ENCODE results near the gene ARHGEF33.
"Not testable (repeated sequence)": the region's sequence is repeated elsewhere in the genome, so short reads cannot be mapped to it uniquely, and the experiment has no call there.

ARHGEF33 gene

DNA sequence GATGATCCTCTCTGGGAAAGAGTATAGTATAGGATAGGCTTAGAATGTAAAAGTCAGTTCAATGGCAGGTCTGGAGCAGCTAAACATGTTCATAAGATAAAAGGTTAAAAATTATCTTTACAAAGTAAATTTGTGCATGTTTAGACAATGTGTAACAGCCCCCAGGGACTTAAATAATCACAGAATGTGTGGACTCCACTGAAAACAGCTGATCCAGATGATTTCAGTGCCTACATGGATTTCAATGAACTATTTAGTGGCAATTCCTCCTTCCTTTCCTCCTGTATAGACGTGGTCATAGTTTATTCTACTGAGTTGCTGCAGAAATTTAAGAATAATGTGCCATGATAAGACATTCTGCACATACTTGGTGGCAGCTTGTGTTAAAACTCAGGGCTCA, 42.9 kb downstream of the ARHGEF33 start:
- Histone ChIP-seq H3K36me3 (no peaks in the 10 kb centered on the region), H3K9me3 (ENCODE audit: severe bottlenecking) (no peaks in the 10 kb centered on the region), H3K4me3 (ENCODE audit: low read depth, low read length) (no peak overlapping the region), H3K27ac (no peak overlapping the region), H3K27me3 (ENCODE audit: insufficient read depth, low read depth, severe bottlenecking) (no peaks in the 10 kb centered on the region)
- DNase-seq, result no peak
- TF ChIP-seq, protein P1, sequence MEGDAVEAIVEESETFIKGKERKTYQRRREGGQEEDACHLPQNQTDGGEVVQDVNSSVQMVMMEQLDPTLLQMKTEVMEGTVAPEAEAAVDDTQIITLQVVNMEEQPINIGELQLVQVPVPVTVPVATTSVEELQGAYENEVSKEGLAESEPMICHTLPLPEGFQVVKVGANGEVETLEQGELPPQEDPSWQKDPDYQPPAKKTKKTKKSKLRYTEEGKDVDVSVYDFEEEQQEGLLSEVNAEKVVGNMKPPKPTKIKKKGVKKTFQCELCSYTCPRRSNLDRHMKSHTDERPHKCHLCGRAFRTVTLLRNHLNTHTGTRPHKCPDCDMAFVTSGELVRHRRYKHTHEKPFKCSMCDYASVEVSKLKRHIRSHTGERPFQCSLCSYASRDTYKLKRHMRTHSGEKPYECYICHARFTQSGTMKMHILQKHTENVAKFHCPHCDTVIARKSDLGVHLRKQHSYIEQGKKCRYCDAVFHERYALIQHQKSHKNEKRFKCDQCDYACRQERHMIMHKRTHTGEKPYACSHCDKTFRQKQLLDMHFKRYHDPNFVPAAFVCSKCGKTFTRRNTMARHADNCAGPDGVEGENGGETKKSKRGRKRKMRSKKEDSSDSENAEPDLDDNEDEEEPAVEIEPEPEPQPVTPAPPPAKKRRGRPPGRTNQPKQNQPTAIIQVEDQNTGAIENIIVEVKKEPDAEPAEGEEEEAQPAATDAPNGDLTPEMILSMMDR (IDR thresholded peaks at IDR 0.05; ENCODE audit: low read depth, low read length), result no peak

DNA sequence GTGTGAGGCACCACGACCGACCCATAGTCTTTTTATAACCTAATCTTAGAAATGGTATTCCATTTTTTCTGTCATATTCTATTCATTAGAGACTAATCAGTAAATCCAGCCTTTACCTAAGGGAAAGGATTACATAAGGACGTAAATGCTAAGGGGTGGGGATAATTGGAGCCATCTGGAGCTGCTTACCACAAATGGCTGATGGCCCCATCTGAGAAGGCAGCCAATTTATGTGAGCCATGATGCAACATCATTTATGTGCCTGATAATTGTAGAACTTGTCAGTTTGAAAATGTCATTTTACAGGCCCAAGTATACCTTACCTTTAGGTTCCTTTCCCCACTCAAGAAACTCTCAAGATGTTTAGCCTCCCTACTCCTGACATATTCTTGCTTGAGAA, 44.0 kb downstream of the ARHGEF33 start:
- TF ChIP-seq, protein P1 (IDR thresholded peaks at IDR 0.05; ENCODE audit: low read depth, low read length), result no peak
- Histone ChIP-seq H3K27ac (peak overlapping the region; percentile 51), H3K27me3 (ENCODE audit: insufficient read depth, low read depth, severe bottlenecking) (no peaks in the 10 kb centered on the region), H3K9me3 (ENCODE audit: severe bottlenecking) (no peaks in the 10 kb centered on the region), H3K36me3 (no peaks in the 10 kb centered on the region), H3K4me3 (ENCODE audit: low read depth, low read length) (no peak overlapping the region)
- peak; percentile 51 for DNase-seq

DNA sequence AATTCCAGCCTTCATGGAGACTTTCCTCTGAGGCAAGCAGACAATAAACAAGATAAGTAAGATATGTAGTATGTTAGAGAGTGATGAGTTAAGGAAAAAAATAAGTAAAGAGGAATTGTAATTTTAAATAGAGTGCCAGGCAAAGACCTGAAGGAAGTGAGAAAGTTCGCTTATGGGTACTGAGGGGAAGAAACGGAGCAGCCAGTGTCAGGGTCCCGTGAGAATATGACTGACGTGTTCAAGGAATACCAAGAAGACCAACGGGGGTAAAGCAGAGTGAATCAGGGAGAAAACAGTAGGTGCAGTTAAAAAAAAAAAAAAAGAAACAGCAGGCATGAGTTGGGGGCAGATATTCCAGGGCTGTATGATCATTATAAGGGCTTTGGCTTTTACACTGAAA, 45.1 kb downstream of the ARHGEF33 start:
- TF ChIP-seq, protein P1 (IDR thresholded peaks at IDR 0.05; ENCODE audit: low read depth, low read length), result no peak
- no peaks in the 10 kb centered on the region for H3K36me3 ChIP-seq
- no peak for DNase-seq
- no peak overlapping the region for H3K4me3 ChIP-seq (ENCODE audit: low read depth, low read length)
- no peaks in the 10 kb centered on the region for H3K9me3 ChIP-seq (ENCODE audit: severe bottlenecking)
- H3K27ac ChIP-seq, result no peak overlapping the region
- no peaks in the 10 kb centered on the region for H3K27me3 ChIP-seq (ENCODE audit: insufficient read depth, low read depth, severe bottlenecking)

DNA sequence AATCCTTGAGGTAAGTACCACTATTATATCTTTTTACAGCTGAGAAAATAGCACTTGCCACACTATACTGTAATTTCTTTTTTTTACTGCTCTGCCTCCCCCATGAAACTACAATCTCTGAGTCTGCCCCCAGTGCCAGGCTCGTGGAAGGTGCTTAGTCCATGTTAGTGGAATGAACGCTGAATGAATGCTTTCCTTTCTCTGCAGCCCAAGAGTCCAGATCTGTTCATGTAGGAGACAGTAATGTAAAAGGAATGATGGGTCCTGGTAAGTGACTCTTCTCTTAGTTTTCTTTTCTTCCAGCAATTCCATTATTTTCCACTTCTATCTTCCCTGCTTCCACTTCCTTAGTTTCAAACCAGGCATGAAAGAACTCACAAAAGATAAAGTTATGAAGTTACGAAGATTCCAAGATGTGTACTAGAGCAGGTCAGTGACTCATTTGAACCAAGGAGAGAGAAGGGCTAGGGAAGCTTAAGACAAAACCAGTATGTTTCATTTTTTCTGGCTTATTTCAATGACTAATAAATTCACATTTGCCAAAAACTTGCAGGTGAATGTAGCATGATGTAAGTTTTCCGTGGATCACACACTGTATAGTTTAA, 46.0 kb downstream of the ARHGEF33 start:
- DNase-seq, result no peak
- Histone ChIP-seq H3K27ac (no peak overlapping the region), H3K27me3 (ENCODE audit: insufficient read depth, low read depth, severe bottlenecking) (no peaks in the 10 kb centered on the region), H3K9me3 (ENCODE audit: severe bottlenecking) (no peaks in the 10 kb centered on the region), H3K36me3 (no peaks in the 10 kb centered on the region), H3K4me3 (ENCODE audit: low read depth, low read length) (no peak overlapping the region)
- TF ChIP-seq, protein P1 (IDR thresholded peaks at IDR 0.05; ENCODE audit: low read depth, low read length), result no peak

DNA sequence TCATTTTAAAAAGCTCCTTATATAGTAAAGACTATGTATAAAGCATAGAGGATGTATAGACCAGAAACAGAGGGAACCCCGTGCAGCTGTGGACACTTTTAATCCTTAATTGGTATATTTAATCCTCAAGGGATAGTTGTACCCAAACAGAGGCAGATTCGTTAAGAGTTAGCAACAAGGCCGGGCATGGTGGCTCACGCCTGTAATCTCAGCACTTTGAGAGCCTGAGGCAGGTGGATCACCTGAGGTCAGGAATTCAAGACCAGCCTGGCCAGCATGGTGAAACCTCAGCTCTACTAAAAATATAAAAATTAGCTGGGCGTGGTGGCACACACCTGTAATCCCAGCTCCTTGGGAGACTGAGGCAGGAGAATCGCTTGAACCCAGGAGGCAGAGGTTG, 46.8 kb downstream of the ARHGEF33 start:
- not testable (repeated sequence) for H3K9me3 ChIP-seq (ENCODE audit: severe bottlenecking); H3K27me3 ChIP-seq (ENCODE audit: insufficient read depth, low read depth, severe bottlenecking); DNase-seq; H3K36me3 ChIP-seq; H3K27ac ChIP-seq; H3K4me3 ChIP-seq (ENCODE audit: low read depth, low read length)

DNA sequence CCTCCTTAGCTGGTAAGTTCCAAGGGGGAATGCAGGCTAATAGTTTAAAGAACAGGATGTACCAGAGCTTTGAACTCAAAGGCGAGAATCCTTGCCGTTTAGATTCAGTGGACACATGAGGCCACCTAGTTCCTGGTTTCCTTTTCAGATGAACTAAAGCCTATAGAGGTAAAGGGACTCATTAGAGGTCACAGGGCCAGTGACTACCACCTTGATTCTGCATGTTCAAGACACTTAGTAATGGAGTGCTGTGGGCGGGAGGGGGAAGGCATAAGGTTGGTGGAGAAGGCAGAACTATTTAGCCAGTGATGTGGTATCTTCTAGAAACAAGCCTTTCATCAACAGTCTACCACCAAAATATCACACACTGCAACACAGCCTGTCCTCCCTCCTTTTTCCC, 47.9 kb downstream of the ARHGEF33 start:
- H3K9me3 ChIP-seq (ENCODE audit: severe bottlenecking), result no peaks in the 10 kb centered on the region
- H3K27me3 ChIP-seq (ENCODE audit: insufficient read depth, low read depth, severe bottlenecking), result no peaks in the 10 kb centered on the region
- H3K27ac ChIP-seq, result no peak overlapping the region
- TF ChIP-seq, protein P1 (IDR thresholded peaks at IDR 0.05; ENCODE audit: low read depth, low read length), result no peak
- H3K4me3 ChIP-seq (ENCODE audit: low read depth, low read length), result no peak overlapping the region
- no peak for DNase-seq
- H3K36me3 ChIP-seq, result no peaks in the 10 kb centered on the region

Data from WERI-Rb-1 (cell line).